Fibroblast of skin of left biceps (primary cell): ENCODE measurements around the gene LGALS4.
A peak's percentile ranks its signal among the peaks of the same experiment; 100 is the strongest.
"Not testable (repeated sequence)": the region's sequence is repeated elsewhere in the genome, so short reads cannot be mapped to it uniquely, and the experiment has no call there.

ENCODE experiments used
- DNase-seq, 2 experiments: peaks; one replicate each; pipeline ENCODE4 v3.0.0-alpha.2; 2013; ENCODE audit warnings: low read depth in 2 of 2

LGALS4 gene

GRCh38 chr19:38770228-38770948 is 42.4 kb downstream of the LGALS4 start:
- DNase-seq, result not testable (repeated sequence)

- DNase-seq, result peak; percentile 18 to 29
These were observed 43.0 kb downstream of the LGALS4 start for GRCh38 chr19:38769635-38770211.

- DNase-seq, result no peak
These were observed 46.3 kb downstream of the LGALS4 start for GRCh38 chr19:38766276-38767047.

GRCh38 chr19:38765214-38765613 is 47.5 kb downstream of the LGALS4 start:
- DNase-seq, result no peak

- no peak for DNase-seq
These were observed 48.9 kb downstream of the LGALS4 start for GRCh38 chr19:38763795-38764220.

- not testable (repeated sequence) for DNase-seq
These were observed 50.8 kb downstream of the LGALS4 start for GRCh38 chr19:38761884-38762389.

GRCh38 chr19:38760805-38761517 is 51.8 kb downstream of the LGALS4 start:
- not testable (repeated sequence) for DNase-seq

GRCh38 chr19:38759590-38760003 is 53.1 kb downstream of the LGALS4 start:
- DNase-seq, result no peak

GRCh38 chr19:38754196-38754595 is 58.5 kb downstream of the LGALS4 start:
- not testable (repeated sequence) for DNase-seq

GRCh38 chr19:38753783-38754182 is 59.0 kb downstream of the LGALS4 start:
- DNase-seq, result not testable (repeated sequence)
